22Rv1 (cell line): Measurements from ENCODE around the gene SDSL.

ENCODE experiments used
- CTCF ChIP-seq: fragments of 450-650 bp; IDR thresholded peaks from 2 replicates; pipeline ENCODE4 v1.5.1; 2017; ENCODE audit warnings: mild to moderate bottlenecking
- ZFX ChIP-seq: fragments of 450-650 bp; IDR thresholded peaks from 2 replicates; pipeline ENCODE4 v1.6.1; 2017; ENCODE audit warnings: antibody characterized with exemption, borderline replicate concordance

- no peak for TF ChIP-seq CTCF
- TF ChIP-seq ZFX = no peak
Measured at GRCh38 chr12:113396828-113397496, 25.2 kb upstream of the SDSL start.
